ENCODE measurements around the gene MIEN1. TPM values are rescaled to one million over a fixed set of nuclear protein-coding genes. Genes with fewer than 3 reads are reported as not detected.

The MIEN1 gene
- total RNA-seq, 1 experiment from 2014 or later, result 42.1 TPM

DNA sequence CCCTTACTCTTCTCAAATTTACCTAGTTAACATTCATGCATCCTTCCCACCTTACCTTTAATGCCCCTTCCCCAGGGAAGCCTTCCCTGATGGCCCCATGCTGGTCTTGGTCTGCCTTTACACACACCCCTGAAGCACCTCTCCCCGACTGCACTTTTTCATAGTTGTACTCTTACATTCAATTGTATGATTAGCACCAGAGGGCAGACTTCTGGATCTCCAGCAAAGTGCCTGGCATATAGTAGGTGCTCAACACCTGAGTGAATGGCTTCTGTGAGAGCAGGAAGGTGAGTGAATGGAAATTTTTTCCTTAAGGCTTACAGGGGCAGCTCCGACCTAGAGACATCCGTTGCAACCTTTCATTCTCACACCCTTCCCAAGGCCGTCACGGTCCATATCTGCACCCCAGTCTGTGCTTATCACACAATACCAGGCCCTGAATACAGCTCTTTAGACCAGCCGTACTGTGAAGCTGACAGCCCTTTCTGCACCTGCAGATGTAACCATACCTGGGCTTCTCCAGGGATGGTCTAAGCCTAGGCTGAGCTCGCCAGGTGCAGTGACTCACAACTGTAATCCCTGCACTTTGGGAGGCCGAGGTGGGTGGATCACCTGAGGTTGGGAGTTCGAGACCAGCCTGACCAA, 46.9 kb downstream of the MIEN1 start:
- Mint-ChIP-seq H3K4me1 (ENCODE audit: insufficient read depth, unreplicated experiment) (peaks cover 6% of the 10 kb centered on the region), H3K27ac (ENCODE audit: low read depth, unreplicated experiment) (no peak overlapping the region), H3K27me3 (ENCODE audit: insufficient read depth, unreplicated experiment) (no peaks in the 10 kb centered on the region), H3K36me3 (ENCODE audit: insufficient read depth, unreplicated experiment) (peaks cover 11% of the 10 kb centered on the region), H3K9me3 (ENCODE audit: unreplicated experiment) (no peaks in the 10 kb centered on the region), H3K4me3 (ENCODE audit: unreplicated experiment) (no peak overlapping the region)
- CTCF ChIA-PET, result interaction anchor here (0.6 to 1.6 kb wide), 3 partner anchors 30 to 70 kb away, joined by 3 to 4 read pairs (median 4); no protein-coding TSS in a partner anchor
- intact Hi-C loops (cut with micrococcal nuclease), result no loop called here
- POLR2A ChIA-PET, result interaction anchor here (1.3 kb wide), 1 partner anchor 28 kb away, joined by 4 read pairs; no protein-coding TSS in a partner anchor
- DNase-seq (ENCODE audit: unreplicated experiment), result no peak
- BruUV-seq (replicated peaks), result no TSS peak
- no peak for TF ChIP-seq CTCF (IDR thresholded peaks at IDR 0.05; ENCODE audit: unreplicated experiment)

DNA sequence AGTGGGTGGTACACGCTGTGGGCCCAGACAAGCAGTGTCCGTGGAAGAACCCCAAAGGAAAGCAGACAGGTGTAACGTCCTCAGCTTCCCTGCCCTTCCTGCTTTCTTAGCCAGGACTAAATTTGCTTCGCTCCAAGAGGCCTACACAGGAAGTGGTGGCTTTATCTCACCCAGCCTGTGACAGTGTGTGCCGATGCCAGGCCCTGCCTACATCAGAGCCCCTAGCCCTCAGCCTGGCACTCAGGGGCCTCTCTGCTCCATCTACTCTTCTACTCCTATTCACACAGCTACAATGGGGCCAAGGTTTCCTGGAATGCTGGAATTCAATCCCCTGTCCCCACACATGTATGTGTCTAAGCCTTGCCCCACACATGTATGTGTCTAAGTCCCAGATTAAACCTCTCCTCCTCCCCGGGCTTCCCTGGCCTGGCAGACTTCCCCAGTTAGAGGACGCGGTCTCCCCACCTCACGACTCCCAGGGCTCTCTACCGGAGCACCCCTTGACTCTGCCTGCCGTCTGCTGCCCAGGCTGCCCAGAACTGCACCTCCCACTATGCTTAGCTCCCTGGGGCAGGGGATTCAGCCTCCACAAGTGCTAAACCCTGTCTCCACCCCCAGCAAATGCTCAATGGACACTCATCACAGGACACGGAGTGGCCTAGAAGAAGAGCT, 50.7 kb downstream of the MIEN1 start:
- Mint-ChIP-seq H3K9me3 (ENCODE audit: unreplicated experiment) (no peaks in the 10 kb centered on the region), H3K36me3 (ENCODE audit: insufficient read depth, unreplicated experiment) (no peaks in the 10 kb centered on the region), H3K27me3 (ENCODE audit: insufficient read depth, unreplicated experiment) (no peaks in the 10 kb centered on the region), H3K27ac (ENCODE audit: low read depth, unreplicated experiment) (no peak overlapping the region), H3K4me1 (ENCODE audit: insufficient read depth, unreplicated experiment) (peaks cover 4% of the 10 kb centered on the region), H3K4me3 (ENCODE audit: unreplicated experiment) (no peak overlapping the region)
- intact Hi-C loops (cut with micrococcal nuclease), result no loop called here
- ChIA-PET CTCF (interaction anchor here (0.6 kb wide), 1 partner anchor 310 kb away, joined by 3 read pairs; no protein-coding TSS in a partner anchor), POLR2A (interaction anchor here (1.0 kb wide), 1 partner anchor 20 kb away, joined by 3 read pairs; the partner anchor contains the start of gene ERBB2)
- no TSS peak for BruUV-seq (replicated peaks)
- no peak for TF ChIP-seq CTCF (IDR thresholded peaks at IDR 0.05; ENCODE audit: unreplicated experiment)
- DNase-seq (ENCODE audit: unreplicated experiment), result no peak

Small RNAs within 50 kb of the gene (microRNA-seq; reads per million reads assigned to microRNA genes)
- gene MIR4728, result 0.53 reads per million

Other genes with a start within 250 kb of the MIEN1 start
- gene NEUROD2, start 122.6 kb downstream of the MIEN1 start, total RNA-seq (2022), result not detected in 2 replicates
- gene PPP1R1B, start 103.6 kb downstream of the MIEN1 start, total RNA-seq (2022), result not detected in 2 replicates
- 30.1 and 31.1 TPM in 2 replicates for gene STARD3, start 93.4 kb downstream of the MIEN1 start, total RNA-seq (2022)
- 0.37 and 0.71 TPM in 2 replicates for gene TCAP, start 65.2 kb downstream of the MIEN1 start, total RNA-seq (2022)
- not detected in 2 replicates for gene PNMT, start 62.1 kb downstream of the MIEN1 start, total RNA-seq (2022)
- gene PGAP3, start 42.5 kb downstream of the MIEN1 start, total RNA-seq (2022), result 10.0 and 13.2 TPM in 2 replicates
- gene ERBB2, start 30.5 kb downstream of the MIEN1 start, total RNA-seq (2022), result 33.3 and 33.7 TPM in 2 replicates
- 7.3 and 10.3 TPM in 2 replicates for gene GRB7, start 7.4 kb upstream of the MIEN1 start, total RNA-seq (2022)
- not detected in 2 replicates for gene IKZF3, start 133.8 kb upstream of the MIEN1 start, total RNA-seq (2022)
- gene ZPBP2, start 137.7 kb upstream of the MIEN1 start, total RNA-seq (2022), result not detected in 2 replicates
- gene GSDMB, start 188.1 kb upstream of the MIEN1 start, total RNA-seq (2022), result 1.4 and 5.0 TPM in 2 replicates
- gene ORMDL3, start 197.1 kb upstream of the MIEN1 start, total RNA-seq (2022), result 14.7 and 17.0 TPM in 2 replicates
- not detected in 2 replicates for gene LRRC3C, start 197.2 kb upstream of the MIEN1 start, total RNA-seq (2022)
- 0.61 and 0.77 TPM in 2 replicates for gene GSDMA, start 232.5 kb upstream of the MIEN1 start, total RNA-seq (2022)